GM23338 (cell line): ENCODE data around the gene TPM1. TPM values are rescaled to one million over a fixed set of nuclear protein-coding genes. Genes with fewer than 3 reads are reported as not detected.

ENCODE experiments used
- ATAC-seq: fragments of 200-7000 bp; cut with Tn5 transposase; 3 replicates; pipeline ENCODE4 v1.9.1; 2020
- DNase-seq: peaks from one replicate; pipeline ENCODE4 v3.0.0-alpha.2; 2015; ENCODE audit warnings: low spot score
- H2AFZ ChIP-seq: fragments of 200-600 bp; sonication (generic); 2 replicates; pipeline ENCODE4 v1.8.0; 2016; ENCODE audit warnings: antibody characterized with exemption, mild to moderate bottlenecking, moderate library complexity
- H3F3A ChIP-seq: fragments of 200-600 bp; sonication (generic); replicated peaks from 2 replicates; pipeline ENCODE4 v1.8.0; 2017; ENCODE audit warnings: antibody characterized with exemption, mixed run types, low read depth
- H3K27ac ChIP-seq: fragments of 200-600 bp; sonication (generic); 2 replicates; pipeline ENCODE4 v1.6.1; 2016; ENCODE audit warnings: low read depth
- H3K27me3 ChIP-seq: fragments of 200-600 bp; sonication (generic); 2 replicates; pipeline ENCODE4 v1.8.0; 2016; ENCODE audit warnings: mild to moderate bottlenecking, mixed run types, moderate library complexity; ENCODE audit not compliant: insufficient read depth
- H3K36me3 ChIP-seq: fragments of 200-600 bp; sonication (generic); 2 replicates; pipeline ENCODE4 v1.8.0; 2016; ENCODE audit warnings: mild to moderate bottlenecking; ENCODE audit not compliant: insufficient read depth
- H3K4me1 ChIP-seq: fragments of 200-600 bp; sonication (generic); 2 replicates; pipeline ENCODE4 v1.8.0; 2016; ENCODE audit warnings: mild to moderate bottlenecking, moderate library complexity; ENCODE audit not compliant: insufficient read depth
- H3K4me2 ChIP-seq: fragments of 200-600 bp; sonication (generic); 2 replicates; pipeline ENCODE4 v1.7.1; 2017; ENCODE audit warnings: mixed run types
- H3K4me3 ChIP-seq: fragments of 200-600 bp; sonication (generic); 2 replicates; pipeline ENCODE4 v1.6.1; 2016; ENCODE audit warnings: mixed run types
- H3K79me2 ChIP-seq: fragments of 200-600 bp; sonication (generic); replicated peaks from 2 replicates; pipeline ENCODE4 v1.8.0; 2017; ENCODE audit warnings: mild to moderate bottlenecking; ENCODE audit not compliant: insufficient read depth
- H3K9me2 ChIP-seq: fragments of 200-600 bp; sonication (generic); 2 replicates; pipeline ENCODE4 v1.8.0; 2017; ENCODE audit not compliant: insufficient read depth
- H4K20me1 ChIP-seq: fragments of 200-600 bp; sonication (generic); replicated peaks from 2 replicates; pipeline ENCODE4 v1.8.0; 2017; ENCODE audit warnings: mild to moderate bottlenecking; ENCODE audit not compliant: insufficient read depth
- H3K27ac Mint-ChIP-seq: 2 replicates; pipeline ENCODE4 v1.8.0; 2020; ENCODE audit warnings: inconsistent platforms, mild to moderate bottlenecking, moderate library complexity, mixed read lengths
- H3K27me3 Mint-ChIP-seq: 3 replicates; pipeline ENCODE4 v1.8.0; 2022; ENCODE audit warnings: low read depth, mild to moderate bottlenecking, moderate library complexity, mixed read lengths, inconsistent platforms; ENCODE audit not compliant: insufficient read depth, poor library complexity
- H3K36me3 Mint-ChIP-seq: 3 replicates; pipeline ENCODE4 v1.8.0; 2021; ENCODE audit warnings: low read depth, mild to moderate bottlenecking, inconsistent platforms, moderate library complexity, mixed read lengths
- H3K4me1 Mint-ChIP-seq: 3 replicates; pipeline ENCODE4 v1.8.0; 2020; ENCODE audit warnings: mild to moderate bottlenecking, inconsistent platforms, mixed read lengths
- H3K4me3 Mint-ChIP-seq: 3 replicates; pipeline ENCODE4 v1.8.0; 2021; ENCODE audit warnings: moderate library complexity, mild to moderate bottlenecking, inconsistent platforms, mixed read lengths
- H3K9me3 Mint-ChIP-seq: 3 replicates; pipeline ENCODE4 v1.8.0; 2020; ENCODE audit warnings: moderate library complexity, mild to moderate bottlenecking, inconsistent platforms, mixed read lengths
- CREB1 ChIP-seq: fragments of 250-450 bp; sonication (Bioruptor Pico); IDR thresholded peaks from 2 replicates; pipeline ENCODE4 v1.5.0; 2020; ENCODE audit warnings: low read depth, mild to moderate bottlenecking, moderate library complexity
- CTCF ChIP-seq, 2 experiments: fragments of 200-600 bp in 1 of 2; sonication (generic) in 1 of 2; conservative IDR thresholded peaks; 2 replicates each; pipeline versions ENCODE4 v1.5.1 to v1.6.1; 2016 to 2017; ENCODE audit warnings: antibody characterized with exemption in 2 of 2, low read depth in 2 of 2, mild to moderate bottlenecking in 2 of 2, moderate library complexity in 1 of 2
- EZH2 ChIP-seq: fragments of 200-600 bp; sonication (generic); IDR thresholded peaks from one replicate; pipeline ENCODE4 v1.8.0; 2017; ENCODE audit warnings: antibody characterized with exemption, mild to moderate bottlenecking, low read depth; ENCODE audit not compliant: unreplicated experiment
- EZH2phosphoT487 ChIP-seq: fragments of 200-600 bp; sonication (generic); IDR thresholded peaks from one replicate; pipeline ENCODE4 v1.8.1; 2018; ENCODE audit warnings: antibody characterized with exemption; ENCODE audit not compliant: unreplicated experiment
- JUNB ChIP-seq: IDR thresholded peaks from one replicate; pipeline ENCODE4 v1.6.1; 2016; ENCODE audit warnings: antibody characterized with exemption; ENCODE audit not compliant: unreplicated experiment
- POLR2AphosphoS5 ChIP-seq: IDR thresholded peaks from 2 replicates; pipeline ENCODE4 v1.6.1; 2016; ENCODE audit warnings: antibody characterized with exemption, low read depth
- STAT1 ChIP-seq: IDR thresholded peaks from one replicate; pipeline ENCODE4 v1.6.1; 2016; ENCODE audit warnings: antibody characterized with exemption; ENCODE audit not compliant: unreplicated experiment
- ZNF114 ChIP-seq: fragments of 250-450 bp; sonication (Bioruptor Pico); IDR thresholded peaks from 2 replicates; pipeline ENCODE4 v1.5.0; 2020; ENCODE audit warnings: mild to moderate bottlenecking, moderate library complexity
- ZNF331 ChIP-seq: fragments of 250-450 bp; sonication (Bioruptor Pico); IDR thresholded peaks from 2 replicates; pipeline ENCODE4 v1.5.0; 2020; ENCODE audit warnings: low read depth, mild to moderate bottlenecking, moderate library complexity
- ZNF462 ChIP-seq: fragments of 250-450 bp; sonication (Bioruptor Pico); IDR thresholded peaks from 2 replicates; pipeline ENCODE4 v1.5.0; 2020; ENCODE audit warnings: mild to moderate bottlenecking, moderate library complexity
- polyA plus RNA-seq: library from polyadenylated mRNA; unstranded; fragments of >200 nt; fragmentation: Nextera tagmentation; extraction: Ambion mirVana; gene quantifications from 2 replicates; pipeline ENCODE4 v1.2.1, GENCODE V29; 2016
- total RNA-seq: library from RNA; depleted of rRNA; stranded (reverse); fragments of >200 nt; shearing (Covaris generic); gene quantifications from 2 replicates; pipeline ENCODE4 v1.2.3, GENCODE V29; 2014

Gene TPM1
- total and polyA plus RNA-seq, 2 experiments from 2014 or later: 449 to 913 TPM

- Histone ChIP-seq H3K36me3 (peaks cover 19% of the 10 kb centered on the region; the same call in 1 of the 2 replicates), H3K4me2 (peak overlapping the region; percentile 79), H3F3A (peaks cover 19% of the 10 kb centered on the region), H3K4me1 (peaks cover 54% of the 10 kb centered on the region), H3K4me3 (peak overlapping the region; percentile 85), H3K79me2 (peaks cover 57% of the 10 kb centered on the region), H2AFZ (no peak overlapping the region), H3K27ac (peak overlapping the region; percentile 66), H3K9me2 (no peaks in the 10 kb centered on the region), H3K27me3 (no peaks in the 10 kb centered on the region), H4K20me1 (peaks cover 25% of the 10 kb centered on the region; the same call in 1 of the 2 replicates)
- Mint-ChIP-seq H3K4me1 (peaks cover 81% of the 10 kb centered on the region), H3K4me3 (peak overlapping the region; percentile 85), H3K27me3 (peaks cover 38% of the 10 kb centered on the region), H3K36me3 (peaks cover 80% of the 10 kb centered on the region), H3K9me3 (no peaks in the 10 kb centered on the region), H3K27ac (peak overlapping the region; percentile 64; the same call in 1 of the 2 replicates)
- peak; percentile 17 for ATAC-seq
- TF ChIP-seq JUNB: no peak
- peak; percentile 10; the same call in 1 of the 2 replicates for TF ChIP-seq POLR2AphosphoS5
- peak; percentile 74 for DNase-seq
Measured at GRCh38 chr15:63048776-63049665, 6.5 kb downstream of the TPM1 start.

- Histone ChIP-seq H3K4me2 (peak overlapping the region; percentile 79), H2AFZ (no peak overlapping the region), H3K79me2 (peaks cover 60% of the 10 kb centered on the region), H3K4me3 (peak overlapping the region; percentile 85), H4K20me1 (peaks cover 26% of the 10 kb centered on the region; the same call in 1 of the 2 replicates), H3K27me3 (no peaks in the 10 kb centered on the region), H3K4me1 (peaks cover 51% of the 10 kb centered on the region), H3K36me3 (peaks cover 18% of the 10 kb centered on the region; the same call in 1 of the 2 replicates), H3K27ac (no peak overlapping the region), H3K9me2 (no peaks in the 10 kb centered on the region), H3F3A (peaks cover 14% of the 10 kb centered on the region; the same call in 1 of the 2 replicates)
- Mint-ChIP-seq H3K4me1 (peaks cover 78% of the 10 kb centered on the region), H3K27me3 (peaks cover 35% of the 10 kb centered on the region), H3K9me3 (no peaks in the 10 kb centered on the region), H3K36me3 (peaks cover 80% of the 10 kb centered on the region), H3K27ac (no peak overlapping the region), H3K4me3 (peak overlapping the region; percentile 85)
- TF ChIP-seq CREB1 (CRISPR knock-in tag) (no peak), POLR2AphosphoS5 (no peak), ZNF331 (CRISPR knock-in tag) (no peak), ZNF114 (CRISPR knock-in tag) (no peak), ZNF462 (CRISPR knock-in tag) (no peak), CTCF (conservative IDR thresholded peaks at IDR 0.05; ENCODE audit: low read depth in 2 of 2) (no peak), STAT1 (no peak), EZH2 (no peak), EZH2phosphoT487 (no peak)
- DNase-seq (no peak), ATAC-seq (no peak)
Measured at GRCh38 chr15:63049783-63050371, 7.3 kb downstream of the TPM1 start.
